Embryonic facial prominence (tissue), 1 donor: ENCODE measurements around the gene GDI1.

Source experiments
- DNase-seq: peaks from one replicate; pipeline ENCODE4 v3.0.0-alpha.2; 2016; ENCODE audit errors: extremely low spot score

GDI1 gene

GRCh38 chrX:154459832-154460231 is 22.9 kb downstream of the GDI1 start:
- no peak for DNase-seq

GRCh38 chrX:154460326-154460725 is 23.4 kb downstream of the GDI1 start:
- DNase-seq = no peak

- DNase-seq = no peak
Observed at GRCh38 chrX:154462396-154462795, 25.4 kb downstream of the GDI1 start.

GRCh38 chrX:154463611-154464220 is 26.8 kb downstream of the GDI1 start:
- no peak for DNase-seq

- DNase-seq = no peak
Observed at GRCh38 chrX:154464806-154465365, 27.9 kb downstream of the GDI1 start.

- DNase-seq = no peak
Observed at GRCh38 chrX:154465601-154466000, 28.6 kb downstream of the GDI1 start.

- no peak for DNase-seq
Observed at GRCh38 chrX:154466036-154466435, 29.1 kb downstream of the GDI1 start.

GRCh38 chrX:154466907-154467306 is 30.0 kb downstream of the GDI1 start:
- DNase-seq = no peak

- DNase-seq = no peak
Observed at GRCh38 chrX:154467556-154467955, 30.6 kb downstream of the GDI1 start.

- no peak for DNase-seq
Observed at GRCh38 chrX:154468217-154468616, 31.3 kb downstream of the GDI1 start.

GRCh38 chrX:154469114-154469513 is 32.2 kb downstream of the GDI1 start:
- DNase-seq = no peak

- no peak for DNase-seq
Observed at GRCh38 chrX:154469880-154470279, 32.9 kb downstream of the GDI1 start.

- DNase-seq = no peak
Observed at GRCh38 chrX:154470434-154470833, 33.5 kb downstream of the GDI1 start.

- no peak for DNase-seq
Observed at GRCh38 chrX:154470914-154471568, 34.1 kb downstream of the GDI1 start.

GRCh38 chrX:154471839-154472684 is 35.1 kb downstream of the GDI1 start:
- no peak for DNase-seq

GRCh38 chrX:154472685-154473632 is 36.0 kb downstream of the GDI1 start:
- no peak for DNase-seq

- DNase-seq = no peak
Observed at GRCh38 chrX:154473683-154474082, 36.7 kb downstream of the GDI1 start.

- DNase-seq = no peak
Observed at GRCh38 chrX:154476821-154477220, 39.9 kb downstream of the GDI1 start.

- DNase-seq = no peak
Observed at GRCh38 chrX:154477891-154478477, 41.0 kb downstream of the GDI1 start.

- DNase-seq = peak; percentile 56
Observed at GRCh38 chrX:154478728-154479622, 42.0 kb downstream of the GDI1 start, which contains the start of gene LAGE3. TSS of gene LAGE3 (minus strand) at chrX:154479281. CDS start at chrX:154478915, 366 bp downstream.
